Measurements from ENCODE around the gene WWC1.

GRCh38 chr5:168471785-168472184 lies 180.3 kb downstream of the WWC1 start:
- TF ChIP-seq, protein P1, sequence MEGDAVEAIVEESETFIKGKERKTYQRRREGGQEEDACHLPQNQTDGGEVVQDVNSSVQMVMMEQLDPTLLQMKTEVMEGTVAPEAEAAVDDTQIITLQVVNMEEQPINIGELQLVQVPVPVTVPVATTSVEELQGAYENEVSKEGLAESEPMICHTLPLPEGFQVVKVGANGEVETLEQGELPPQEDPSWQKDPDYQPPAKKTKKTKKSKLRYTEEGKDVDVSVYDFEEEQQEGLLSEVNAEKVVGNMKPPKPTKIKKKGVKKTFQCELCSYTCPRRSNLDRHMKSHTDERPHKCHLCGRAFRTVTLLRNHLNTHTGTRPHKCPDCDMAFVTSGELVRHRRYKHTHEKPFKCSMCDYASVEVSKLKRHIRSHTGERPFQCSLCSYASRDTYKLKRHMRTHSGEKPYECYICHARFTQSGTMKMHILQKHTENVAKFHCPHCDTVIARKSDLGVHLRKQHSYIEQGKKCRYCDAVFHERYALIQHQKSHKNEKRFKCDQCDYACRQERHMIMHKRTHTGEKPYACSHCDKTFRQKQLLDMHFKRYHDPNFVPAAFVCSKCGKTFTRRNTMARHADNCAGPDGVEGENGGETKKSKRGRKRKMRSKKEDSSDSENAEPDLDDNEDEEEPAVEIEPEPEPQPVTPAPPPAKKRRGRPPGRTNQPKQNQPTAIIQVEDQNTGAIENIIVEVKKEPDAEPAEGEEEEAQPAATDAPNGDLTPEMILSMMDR (IDR thresholded peaks at IDR 0.05 in 4 of 5, conservative IDR thresholded peaks at IDR 0.05 in 1 of 5), result no peak
- no peak for TF ChIP-seq POLR2A (IDR thresholded peaks at IDR 0.05)
